HG03060 (cell line): Measurements from ENCODE around the gene PSMA1.
"Not testable (repeated sequence)": the region's sequence is repeated elsewhere in the genome, so short reads cannot be mapped to it uniquely, and the experiment has no call there.

Experiments used
- ATAC-seq: cut with Tn5 transposase; IDR thresholded peaks from one replicate; pipeline ENCODE4 v1.9.1; 2021; ENCODE audit warnings: low read depth, moderate number of reproducible peaks; ENCODE audit not compliant: unreplicated experiment

The PSMA1 gene

DNA sequence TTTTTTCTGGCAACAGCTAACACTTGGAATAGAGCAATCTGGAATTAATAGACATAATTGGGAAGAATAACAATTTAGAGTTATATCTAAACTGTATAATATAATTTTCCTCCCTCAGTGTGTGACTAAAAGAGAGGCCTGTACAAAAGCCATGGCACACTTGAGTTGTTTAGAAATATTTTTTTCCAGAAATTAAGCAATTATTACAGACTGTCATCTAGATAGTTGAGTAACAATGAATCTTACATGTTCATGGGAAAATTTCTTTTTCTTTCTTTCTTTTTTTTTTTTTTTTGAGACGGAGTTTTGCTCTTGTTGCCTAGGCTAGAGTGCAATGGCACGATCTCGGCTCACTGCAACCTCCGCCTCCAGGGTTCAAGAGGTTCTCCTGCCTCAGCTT, 15.0 kb upstream of the PSMA1 start:
- ATAC-seq = not testable (repeated sequence)

DNA sequence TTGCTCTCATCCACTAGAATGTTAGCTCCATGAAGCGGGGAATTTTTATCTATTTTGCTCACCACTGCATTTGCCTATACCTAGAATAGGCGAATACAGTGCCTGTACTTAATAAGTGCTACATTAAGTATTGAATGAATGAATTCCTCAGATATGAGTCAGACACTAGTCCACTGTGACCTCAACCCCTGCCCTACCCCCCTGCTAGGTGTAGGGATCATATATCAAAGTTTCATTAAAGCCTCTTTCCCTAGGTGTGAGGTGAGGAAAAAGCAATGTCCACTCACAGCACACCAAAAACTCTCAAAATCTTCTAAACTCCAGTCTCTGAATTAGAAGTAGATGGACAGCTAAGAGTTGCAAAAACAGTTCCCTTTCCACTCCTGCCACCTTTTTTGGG, 9.8 kb upstream of the PSMA1 start:
- no peak for ATAC-seq

GRCh38 chr11:14529321-14529720, 9.1 kb upstream of the PSMA1 start:
- ATAC-seq = no peak

DNA sequence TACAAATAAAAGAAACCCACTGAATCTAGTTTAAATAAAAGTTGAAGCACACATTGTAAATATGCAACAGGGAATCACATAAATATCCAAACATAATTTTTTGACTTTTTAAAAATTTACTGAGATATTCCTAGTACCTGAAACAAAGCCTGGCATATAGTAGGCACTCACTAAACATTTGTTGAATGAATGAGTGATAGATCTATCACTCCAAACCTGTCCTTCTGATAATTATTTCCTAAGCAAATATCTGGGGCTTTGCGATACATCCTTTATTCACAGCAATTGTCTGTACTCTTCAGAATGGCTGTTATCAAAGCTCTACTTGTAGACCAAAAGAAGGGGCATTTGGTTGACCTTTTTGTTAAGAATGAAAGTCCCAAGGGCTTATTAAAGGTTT, 2.6 kb upstream of the PSMA1 start:
- no peak for ATAC-seq

- ATAC-seq = no peak
These were observed 2.1 kb upstream of the PSMA1 start for GRCh38 chr11:14522245-14522644.

DNA sequence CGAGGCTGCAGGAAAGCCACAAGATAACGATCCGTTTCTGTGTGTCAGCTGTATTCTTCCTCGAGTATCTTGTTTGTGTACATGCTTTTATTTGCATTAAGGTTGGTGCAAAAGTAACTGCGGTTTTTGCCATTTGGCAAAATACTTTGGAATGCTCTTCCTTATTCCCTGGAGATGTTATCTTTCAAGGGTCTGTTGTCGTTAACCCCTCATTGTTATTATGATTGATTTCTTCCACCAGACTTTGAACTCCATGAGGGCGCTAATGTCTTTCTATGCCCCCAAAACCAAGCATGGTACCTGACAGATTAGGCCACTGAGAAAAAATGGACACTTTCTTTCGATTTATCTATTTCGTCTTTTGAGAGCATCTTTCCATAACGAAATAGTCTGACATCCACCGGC, 563 bp upstream of the PSMA1 start:
- no peak for ATAC-seq

GRCh38 chr11:14519597-14519916, 629 bp downstream of the PSMA1 start:
- no peak for ATAC-seq

- no peak for ATAC-seq
These were observed 1.4 kb downstream of the PSMA1 start for GRCh38 chr11:14518820-14519219.

GRCh38 chr11:14513800-14514199, 6.4 kb downstream of the PSMA1 start:
- ATAC-seq = no peak

- ATAC-seq = no peak
These were observed 13.7 kb downstream of the PSMA1 start for GRCh38 chr11:14506532-14506931.

DNA sequence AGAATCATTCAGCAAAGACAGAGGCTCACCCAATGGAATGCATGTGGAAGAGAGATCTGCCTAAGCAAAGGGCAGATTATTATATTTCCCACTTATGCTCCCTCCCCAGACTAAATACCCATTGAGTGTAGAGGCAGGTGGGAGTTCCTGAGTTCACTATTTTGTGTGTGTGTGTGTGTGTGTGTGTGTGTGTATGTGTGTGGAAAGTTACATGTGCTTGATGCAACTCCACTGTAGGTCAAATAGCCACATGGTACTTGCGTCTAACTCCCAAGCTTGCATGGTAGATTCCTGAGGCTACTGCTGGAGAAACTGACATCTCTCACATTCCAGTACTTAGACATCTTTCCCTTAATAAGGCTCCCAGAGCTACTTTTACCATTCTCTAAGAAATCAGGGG, 17.2 kb downstream of the PSMA1 start:
- ATAC-seq = no peak

GRCh38 chr11:14502039-14502438, 18.1 kb downstream of the PSMA1 start:
- no peak for ATAC-seq

DNA sequence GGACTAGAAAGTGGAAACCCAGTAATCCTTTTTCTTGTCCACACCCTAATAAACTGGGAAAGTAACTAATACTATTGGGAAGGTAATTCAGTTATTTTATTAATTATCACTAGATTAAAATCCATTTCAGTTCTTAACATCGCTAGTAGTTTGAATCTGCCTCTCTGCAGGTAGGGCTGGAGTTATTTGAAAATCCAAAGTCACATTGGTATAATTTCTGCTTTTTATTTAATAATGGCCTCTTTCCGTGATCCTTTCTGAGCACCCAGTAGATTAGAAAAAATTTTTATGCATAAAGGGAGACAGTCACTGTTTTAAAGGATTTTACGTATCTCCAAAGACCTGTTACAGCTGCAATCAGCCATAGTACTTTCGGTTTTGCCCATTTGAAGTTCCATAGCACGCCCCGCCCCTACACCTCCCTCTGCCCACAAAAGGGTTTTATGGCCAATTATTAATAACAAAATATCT, 20.0 kb downstream of the PSMA1 start:
- ATAC-seq = peak; percentile 45

DNA sequence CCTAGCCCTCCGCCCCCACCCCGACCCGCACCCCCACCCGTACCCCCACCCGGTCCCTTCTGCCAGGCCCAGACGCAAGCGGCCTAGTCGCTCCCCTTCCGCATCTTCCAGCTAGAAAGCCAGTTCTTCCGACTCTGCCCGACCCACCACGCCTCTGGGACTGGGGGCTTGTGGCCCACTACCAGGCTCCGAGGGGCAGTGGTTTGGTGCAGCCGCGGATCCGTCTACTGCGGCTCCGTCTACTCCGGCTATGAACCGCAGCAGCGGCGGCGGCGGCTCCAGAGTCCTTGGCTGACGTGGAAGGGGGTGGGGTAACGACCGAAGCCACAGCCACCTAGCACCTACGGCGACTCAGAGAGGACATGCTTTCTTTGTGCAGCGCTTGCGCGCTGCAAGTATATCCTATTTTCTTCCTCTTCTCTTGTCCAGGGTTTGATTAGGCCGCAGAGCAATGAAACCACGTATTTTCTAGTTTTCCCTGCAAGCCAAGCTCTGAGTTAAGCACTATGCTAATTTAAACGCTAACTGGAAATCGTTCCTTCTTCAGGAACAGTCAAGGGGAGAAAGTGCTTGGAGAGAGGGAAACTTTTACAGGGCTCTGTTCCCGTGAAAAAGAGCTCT, 20.5 kb downstream of the PSMA1 start, which contains the start of gene COPB1:
Gene COPB1, minus strand, starts transcription at position 252 of the 621 bp plus-strand sequence. CDS start 883 bp downstream, outside the sequence.
- ATAC-seq = peak; percentile 72

DNA sequence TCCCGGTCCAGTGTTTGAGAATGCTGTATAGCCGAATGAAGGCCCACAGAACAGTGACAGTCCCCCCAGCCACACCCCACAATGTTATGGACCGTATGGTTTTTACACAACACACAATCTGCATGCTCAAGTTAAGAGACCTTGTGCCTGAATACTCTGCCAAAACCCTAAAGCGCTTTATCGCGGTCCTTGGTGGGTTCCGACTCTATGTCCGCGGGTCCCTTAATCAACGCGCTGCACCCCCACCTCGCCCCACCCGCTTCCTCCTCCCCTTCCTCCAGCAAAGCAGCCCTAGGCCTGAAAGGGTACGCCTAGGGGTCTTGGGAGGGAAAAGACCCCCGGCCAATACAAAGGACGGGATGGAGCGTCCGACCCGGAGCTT, 21.0 kb downstream of the PSMA1 start:
- no peak for ATAC-seq

DNA sequence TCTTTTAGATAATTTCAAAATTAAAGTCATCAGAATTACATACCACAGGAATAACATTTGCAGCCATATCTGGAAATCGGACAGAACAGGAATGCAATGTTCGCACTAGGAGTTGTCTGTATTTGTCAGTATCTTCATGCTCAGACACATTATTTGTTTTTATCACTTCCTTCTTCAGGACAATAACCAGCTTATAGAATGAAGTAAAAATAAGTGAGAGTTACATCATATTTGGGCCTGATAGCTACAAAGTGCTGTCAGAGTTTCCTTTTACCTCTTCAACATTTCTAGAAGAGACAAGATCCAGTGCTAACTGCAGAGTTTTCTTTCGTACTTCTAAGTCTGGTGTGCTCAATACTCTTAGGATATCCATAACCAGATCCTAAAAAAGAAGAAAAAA, 39.5 kb downstream of the PSMA1 start:
- ATAC-seq = no peak

GRCh38 chr11:14471127-14471526, 49.1 kb downstream of the PSMA1 start:
- ATAC-seq = no peak

DNA sequence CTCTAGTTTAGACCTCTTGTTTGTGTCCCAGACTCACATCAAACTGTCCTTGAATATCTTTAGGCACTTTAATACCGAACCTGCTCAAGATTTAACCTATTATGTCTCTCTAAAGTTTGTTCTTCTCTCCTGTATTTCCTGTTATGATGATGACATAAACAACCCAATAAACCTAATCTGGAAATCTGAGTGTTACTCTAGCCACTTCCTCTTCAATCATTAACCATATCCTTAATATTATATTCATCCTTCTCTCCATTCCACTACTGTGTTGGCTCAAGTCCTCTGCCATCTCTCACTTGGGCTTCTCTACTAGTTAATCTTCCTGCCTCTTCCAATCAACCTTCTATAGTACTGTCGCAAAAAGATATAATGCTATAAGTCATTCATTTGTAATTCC, 56.6 kb downstream of the PSMA1 start:
- no peak for ATAC-seq

- no peak for ATAC-seq
These were observed 60.0 kb downstream of the PSMA1 start for GRCh38 chr11:14460147-14460546.

- ATAC-seq = no peak
These were observed 61.8 kb downstream of the PSMA1 start for GRCh38 chr11:14458377-14458776.

GRCh38 chr11:14455648-14456430, 64.3 kb downstream of the PSMA1 start:
- no peak for ATAC-seq
